ENCODE measurements around the gene PRKCZ.

PRKCZ gene

GRCh38 chr1:2233997-2234761 is 184.0 kb downstream of the PRKCZ start:
- DNase-seq = peak; percentile 87

DNA sequence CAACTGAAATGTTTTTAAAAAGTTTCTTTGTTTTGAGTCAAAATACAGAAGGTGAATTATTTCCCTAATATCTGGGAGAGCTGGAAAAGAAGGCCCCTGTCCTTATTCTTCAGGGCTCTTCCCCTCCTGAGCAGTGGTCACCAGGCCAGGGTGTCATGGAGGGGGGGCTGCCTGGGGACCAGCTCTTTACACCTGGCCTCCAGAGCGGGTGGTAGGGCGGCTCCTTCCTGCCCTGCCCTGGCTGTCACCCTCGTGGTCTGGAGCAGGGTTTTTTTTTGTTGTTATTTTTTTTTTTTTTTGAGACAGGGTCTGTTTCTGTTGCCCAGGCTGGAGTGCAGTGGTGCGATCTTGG is 184.5 kb downstream of the PRKCZ start:
- peak; percentile 59 for DNase-seq

All from CD4-positive, alpha-beta T cell treated with Interleukin-21 for 1 hour (primary cell).